HG03571 (cell line): ENCODE data around the gene SCN1B.
"Not testable (repeated sequence)": the region's sequence is repeated elsewhere in the genome, so short reads cannot be mapped to it uniquely, and the experiment has no call there.

ENCODE experiments used
- ATAC-seq: cut with Tn5 transposase; IDR thresholded peaks from one replicate; pipeline ENCODE4 v1.9.1; 2021; ENCODE audit not compliant: unreplicated experiment

Gene SCN1B

GRCh38 chr19:35034588-35035382 lies 4.5 kb downstream of the SCN1B start:
- ATAC-seq = no peak

- no peak for ATAC-seq
Observed at GRCh38 chr19:35037716-35038622, 7.7 kb downstream of the SCN1B start.

- ATAC-seq = no peak
Observed at GRCh38 chr19:35038623-35039512, 8.6 kb downstream of the SCN1B start.

GRCh38 chr19:35039881-35040825 lies 9.9 kb downstream of the SCN1B start:
- no peak for ATAC-seq

GRCh38 chr19:35040826-35041547 lies 10.7 kb downstream of the SCN1B start:
- ATAC-seq = no peak

GRCh38 chr19:35041548-35042055 lies 11.3 kb downstream of the SCN1B start, which contains the start of gene HPN:
HPN (plus strand) TSS chr19:35041721; CDS start chr19:35042507, 786 bp downstream.
- ATAC-seq = no peak

- ATAC-seq = no peak
Observed at GRCh38 chr19:35042056-35042730, 11.9 kb downstream of the SCN1B start.

GRCh38 chr19:35042954-35043604 lies 12.8 kb downstream of the SCN1B start:
- ATAC-seq = no peak

GRCh38 chr19:35043906-35044305 lies 13.6 kb downstream of the SCN1B start:
- no peak for ATAC-seq

GRCh38 chr19:35044317-35045117 lies 14.2 kb downstream of the SCN1B start:
- ATAC-seq = no peak

GRCh38 chr19:35045667-35046300 lies 15.5 kb downstream of the SCN1B start:
- ATAC-seq = peak; percentile 78

GRCh38 chr19:35046461-35046860 lies 16.2 kb downstream of the SCN1B start:
- ATAC-seq = no peak

- ATAC-seq = no peak
Observed at GRCh38 chr19:35048911-35049411, 18.7 kb downstream of the SCN1B start.

- no peak for ATAC-seq
Observed at GRCh38 chr19:35049456-35049855, 19.2 kb downstream of the SCN1B start.

- not testable (repeated sequence) for ATAC-seq
Observed at GRCh38 chr19:35050662-35051061, 20.4 kb downstream of the SCN1B start.

GRCh38 chr19:35051268-35051667 lies 21.0 kb downstream of the SCN1B start:
- not testable (repeated sequence) for ATAC-seq
